BE2C (cell line): Measurements from ENCODE around the gene TRAPPC2.
A peak's percentile ranks its signal among the peaks of the same experiment; 100 is the strongest.

Experiments used
- DNase-seq: peaks from one replicate; pipeline ENCODE4 v3.0.0-alpha.2; 2020
- H3K27me3 ChIP-seq: fragments of 250-450 bp; sonication (Bioruptor Pico); 2 replicates; pipeline ENCODE4 v1.5.1; 2020; ENCODE audit warnings: mild to moderate bottlenecking
- H3K36me3 ChIP-seq: fragments of 250-450 bp; sonication (Bioruptor Pico); 2 replicates; pipeline ENCODE4 v1.5.1; 2020; ENCODE audit warnings: mild to moderate bottlenecking
- H3K4me1 ChIP-seq: fragments of 250-450 bp; sonication (Bioruptor Pico); 2 replicates; pipeline ENCODE4 v1.5.1; 2020
- H3K4me3 ChIP-seq: 2 replicates; pipeline ENCODE4 v1.5.1; 2011; ENCODE audit warnings: low read depth, low read length
- H3K9me3 ChIP-seq: fragments of 250-450 bp; sonication (Bioruptor Pico); 2 replicates; pipeline ENCODE4 v1.5.1; 2020
- CTCF ChIP-seq: IDR thresholded peaks from 2 replicates; pipeline ENCODE4 v1.5.1; 2012; ENCODE audit warnings: mild to moderate bottlenecking, low read depth, low read length

TRAPPC2 gene

DNA sequence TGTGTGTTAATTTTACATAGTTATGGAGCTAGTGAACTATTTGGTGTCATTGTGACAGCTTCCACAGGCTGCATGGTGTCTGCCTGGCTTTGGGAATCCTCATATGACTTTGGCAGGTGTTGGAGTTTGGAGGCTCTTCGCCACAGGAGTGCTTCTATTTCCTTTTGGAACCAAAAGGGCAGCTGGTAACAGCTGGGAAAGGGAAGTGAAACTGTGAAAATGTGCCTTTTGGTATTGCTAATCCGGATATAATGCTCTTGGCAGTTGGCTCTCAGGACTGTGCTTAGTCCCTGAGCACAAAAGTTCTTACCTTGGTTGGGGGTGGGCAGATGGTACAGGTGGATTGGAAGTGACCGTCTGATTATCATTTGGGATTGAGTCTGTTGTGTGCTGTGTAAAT is 18.2 kb upstream of the TRAPPC2 start:
- no peak for TF ChIP-seq CTCF
- peaks cover 4% of the 10 kb centered on the region for H3K36me3 ChIP-seq

GRCh38 chrX:13752141-13752540 is 17.7 kb upstream of the TRAPPC2 start:
- Histone ChIP-seq H3K4me3 (no peak overlapping the region), H3K27me3 (no peaks in the 10 kb centered on the region), H3K9me3 (no peaks in the 10 kb centered on the region), H3K4me1 (no peaks in the 10 kb centered on the region), H3K36me3 (peaks cover 4% of the 10 kb centered on the region)
- DNase-seq: no peak
- no peak for TF ChIP-seq CTCF

More for the DNA sequence above, 18.2 kb upstream of the TRAPPC2 start:
- no peak for DNase-seq
- no peak overlapping the region for H3K4me3 ChIP-seq
- no peaks in the 10 kb centered on the region for H3K9me3 ChIP-seq
- H3K27me3 ChIP-seq: no peaks in the 10 kb centered on the region
- no peaks in the 10 kb centered on the region for H3K4me1 ChIP-seq

- peaks cover 4% of the 10 kb centered on the region for H3K36me3 ChIP-seq
- TF ChIP-seq CTCF: no peak
- H3K9me3 ChIP-seq: no peaks in the 10 kb centered on the region
- no peaks in the 10 kb centered on the region for H3K27me3 ChIP-seq
- H3K4me3 ChIP-seq: no peak overlapping the region
- H3K4me1 ChIP-seq: no peaks in the 10 kb centered on the region
- no peak for DNase-seq
Measured at GRCh38 chrX:13750812-13751211, 16.4 kb upstream of the TRAPPC2 start.

- Histone ChIP-seq H3K4me1 (no peaks in the 10 kb centered on the region), H3K4me3 (no peak overlapping the region), H3K36me3 (peaks cover 4% of the 10 kb centered on the region), H3K27me3 (no peaks in the 10 kb centered on the region), H3K9me3 (no peaks in the 10 kb centered on the region)
- peak; percentile 60 for TF ChIP-seq CTCF
- peak; percentile 10 for DNase-seq
Measured at GRCh38 chrX:13750204-13750603, 15.8 kb upstream of the TRAPPC2 start.

- Histone ChIP-seq H3K4me3 (no peak overlapping the region), H3K9me3 (no peaks in the 10 kb centered on the region), H3K36me3 (peaks cover 4% of the 10 kb centered on the region), H3K27me3 (no peaks in the 10 kb centered on the region), H3K4me1 (no peaks in the 10 kb centered on the region)
- TF ChIP-seq CTCF: no peak
- no peak for DNase-seq
Measured at GRCh38 chrX:13748486-13748885, 14.1 kb upstream of the TRAPPC2 start.

- Histone ChIP-seq H3K4me1 (no peaks in the 10 kb centered on the region), H3K4me3 (no peak overlapping the region), H3K9me3 (no peaks in the 10 kb centered on the region), H3K36me3 (peaks cover 4% of the 10 kb centered on the region), H3K27me3 (no peaks in the 10 kb centered on the region)
- TF ChIP-seq CTCF: peak; percentile 53
- peak; percentile 39 for DNase-seq
Measured at GRCh38 chrX:13747836-13748235, 13.4 kb upstream of the TRAPPC2 start.
